Endothelial cell of umbilical vein (primary cell): ENCODE results near the gene STX8. TPM values are rescaled to one million over a fixed set of nuclear protein-coding genes. Genes with fewer than 3 reads are reported as not detected.

Experiments used
- BruUV-seq: library from RNA; stranded (reverse); fragments of 400-500 nt; replicated peaks from 2 replicates; lab custom pipeline; 2021; lab: Mats Ljungman, UMichigan
- CTCF ChIA-PET: fragments of 300-600, 350-600 bp; sonication (Branson Sonifier 250); formaldehyde crosslinking; loops from one replicate; lab custom pipeline; 2021; ENCODE audit warnings: antibody characterized with exemption, inconsistent platforms; lab: Charles Lee
- POLR2A ChIA-PET: fragments of 300-600, 350-600 bp; sonication (Branson Sonifier 250); formaldehyde crosslinking; loops from one replicate; lab custom pipeline; 2021; ENCODE audit warnings: antibody characterized with exemption, inconsistent platforms; lab: Charles Lee
- DNase-seq: peaks from one replicate; pipeline ENCODE4 v3.0.0-alpha.2; 2011; ENCODE audit warnings: low read depth, low spot score
- FAIRE-seq: peaks from 2 replicates; lab custom pipeline; 2011; peaks lifted over from hg19 to GRCh38; lab: Jason Lieb, UNC
- H2AFZ ChIP-seq: 2 replicates; pipeline ENCODE4 v1.6.0; 2012; ENCODE audit warnings: low read depth, low read length, control low read depth, inconsistent platforms
- H3K27ac ChIP-seq: 2 replicates; pipeline ENCODE4 v1.5.1; 2011; ENCODE audit warnings: low read depth, mild to moderate bottlenecking, control low read depth, low read length, moderate library complexity; ENCODE audit not compliant: insufficient read depth
- H3K27me3 ChIP-seq, 2 experiments: 2 replicates each; pipeline versions ENCODE4 v1.6.0 to v1.6.1; 2011; ENCODE audit warnings: low read length in 2 of 2, mixed read lengths in 1 of 2; ENCODE audit not compliant: control insufficient read depth in 2 of 2, insufficient read depth in 2 of 2
- H3K36me3 ChIP-seq, 2 experiments: 2 replicates in 1 of 2; 3 replicates in 1 of 2; pipeline ENCODE4 v1.5.1; 2011; ENCODE audit warnings: low read length in 2 of 2, mild to moderate bottlenecking in 1 of 2, moderate library complexity in 1 of 2; ENCODE audit not compliant: control insufficient read depth in 2 of 2, insufficient read depth in 2 of 2; ENCODE audit errors: extremely low read depth in 1 of 2
- H3K4me1 ChIP-seq: 3 replicates; pipeline ENCODE4 v1.5.1; 2011; ENCODE audit warnings: mild to moderate bottlenecking, low read length; ENCODE audit not compliant: control insufficient read depth, insufficient read depth; ENCODE audit errors: extremely low read depth
- H3K4me2 ChIP-seq: 2 replicates; pipeline ENCODE4 v1.6.1; 2011; ENCODE audit warnings: low read length, control low read depth, mixed read lengths; ENCODE audit not compliant: insufficient read depth
- H3K4me3 ChIP-seq, 3 experiments: fragments of 200-600 bp in 1 of 3; sonication (generic), shearing (Covaris generic) in 1 of 3; replicated peaks in 1 of 3; 2 replicates each; pipeline ENCODE4 v1.5.1; 2011 to 2016; ENCODE audit warnings: control low read depth in 3 of 3, low read length in 3 of 3, mild to moderate bottlenecking in 2 of 3, inconsistent platforms in 1 of 3, low read depth in 1 of 3, moderate library complexity in 1 of 3; ENCODE audit not compliant: insufficient read depth in 1 of 3
- H3K79me2 ChIP-seq: 2 replicates; pipeline ENCODE4 v1.6.0; 2012; ENCODE audit warnings: low read length, inconsistent platforms; ENCODE audit not compliant: control insufficient read depth, insufficient read depth
- H3K9ac ChIP-seq: replicated peaks from 2 replicates; pipeline ENCODE3; 2011; ENCODE audit warnings: low read length, control low read depth; ENCODE audit not compliant: insufficient read depth; ENCODE audit errors: extremely low read depth
- H3K9me1 ChIP-seq: replicated peaks from 3 replicates; pipeline ENCODE4 v1.6.0; 2011; ENCODE audit warnings: mild to moderate bottlenecking, low read length; ENCODE audit not compliant: control insufficient read depth, insufficient read depth; ENCODE audit errors: extremely low read depth
- H3K9me3 ChIP-seq: replicated peaks from 2 replicates; pipeline ENCODE4 v1.5.1; 2012; ENCODE audit warnings: low read length, inconsistent platforms; ENCODE audit not compliant: control insufficient read depth, insufficient read depth
- H4K20me1 ChIP-seq: replicated peaks from 2 replicates; pipeline ENCODE3; 2011; ENCODE audit warnings: mild to moderate bottlenecking, low read length; ENCODE audit not compliant: control insufficient read depth, insufficient read depth; ENCODE audit errors: extremely low read depth
- CTCF ChIP-seq, 2 donors: IDR thresholded peaks; 1 replicate in 1 of 2; 2 replicates in 1 of 2; pipeline ENCODE4 v1.5.1; 2011; ENCODE audit warnings: low read length in 2 of 2, mild to moderate bottlenecking in 2 of 2, moderate library complexity in 2 of 2, control low read depth in 1 of 2, inconsistent platforms in 1 of 2, low read depth in 1 of 2; ENCODE audit not compliant: insufficient read depth in 1 of 2; ENCODE audit errors: extremely low read depth in 1 of 2
- EZH2 ChIP-seq: IDR thresholded peaks from 2 replicates; pipeline ENCODE4 v1.6.1; 2012; ENCODE audit warnings: borderline replicate concordance, low read depth, mild to moderate bottlenecking, moderate library complexity, low read length, inconsistent platforms; ENCODE audit not compliant: severe bottlenecking
- FOS ChIP-seq: IDR thresholded peaks from 2 replicates; pipeline ENCODE4 v1.6.1; 2011; ENCODE audit warnings: mild to moderate bottlenecking, low read length, moderate library complexity, borderline replicate concordance; ENCODE audit not compliant: insufficient read depth
- GATA2 ChIP-seq: IDR thresholded peaks from 2 replicates; pipeline ENCODE4 v1.7.0; 2011; ENCODE audit warnings: low read depth, mild to moderate bottlenecking, moderate library complexity, mixed read lengths, low read length; ENCODE audit not compliant: insufficient read length, insufficient read depth
- JUN ChIP-seq: IDR thresholded peaks from 2 replicates; pipeline ENCODE4 v1.6.1; 2011; ENCODE audit warnings: borderline replicate concordance, low read depth; ENCODE audit not compliant: insufficient read length, insufficient read depth
- MYC ChIP-seq: IDR thresholded peaks from one replicate; pipeline ENCODE4 v1.6.1; 2011; ENCODE audit warnings: mild to moderate bottlenecking, low read depth, low read length
- POLR2A ChIP-seq: IDR thresholded peaks from 2 replicates; pipeline ENCODE4 v1.6.1; 2012; ENCODE audit warnings: low read depth, mild to moderate bottlenecking, control low read depth, low read length
- POLR2AphosphoS5 ChIP-seq: IDR thresholded peaks from 2 replicates; pipeline ENCODE4 v1.6.1; 2012; ENCODE audit warnings: low read depth, mild to moderate bottlenecking, control low read depth, low read length, moderate library complexity; ENCODE audit not compliant: insufficient read depth
- dilution Hi-C: fragments of 300-500 bp; cut with MboI; formaldehyde crosslinking; loops from one replicate; pipeline ENCODE4 v1.15.0; 2019; ENCODE audit warnings: low sequenced_read_pairs; ENCODE audit not compliant: extremely low pct_ligation_motif_present
- intact Hi-C: fragments of 100-400 bp; cut with micrococcal nuclease; formaldehyde crosslinking; loops from one replicate; pipeline ENCODE4 v1.10.0; 2022
- polyA plus RNA-seq, 4 experiments: library from polyadenylated mRNA; depleted of rRNA in 3 of 4; stranded (reverse) in 3 of 4; unstranded in 1 of 4; fragments of >200 nt; gene quantifications; 2 replicates each; pipeline versions ENCODE4 v1.2.1 to v1.2.3, GENCODE V29; 2011 to 2012; ENCODE audit warnings: missing spikeins in 1 of 4
- total RNA-seq: library from RNA; stranded (reverse); gene quantifications from 2 replicates; pipeline ENCODE4 v1.2.3, GENCODE V29; 2021
- TF ChIP-seq, protein P1 (sequence below): IDR thresholded peaks from 2 replicates; pipeline ENCODE4 v1.6.1; 2011; ENCODE audit not compliant: insufficient read depth, insufficient read length

The STX8 gene
- total and polyA plus RNA-seq, 2 donors (not counting 3 experiments of a cell fraction or from before 2014, with no cell fraction given): 25.9 to 67.3 TPM

DNA sequence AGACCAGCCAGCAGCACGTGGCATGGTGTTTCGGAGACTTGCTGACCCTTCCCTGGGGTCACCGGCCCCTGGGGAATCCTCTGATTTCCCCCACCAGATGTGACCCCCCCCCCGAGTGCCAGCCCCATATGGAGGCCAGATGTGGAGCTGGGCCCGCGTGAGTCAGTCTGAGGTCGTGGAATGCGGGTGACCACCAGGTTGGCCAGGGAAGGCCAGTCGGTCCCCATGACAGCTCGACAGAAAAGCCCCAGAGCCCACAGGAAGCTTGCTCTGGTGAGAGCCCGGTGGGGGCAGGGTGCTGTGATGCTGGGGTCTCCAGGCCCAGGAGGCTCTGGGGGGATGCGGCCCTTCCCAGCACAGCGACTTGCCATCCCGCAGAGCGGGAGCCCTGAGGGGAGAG is 345.3 kb downstream of the STX8 start:
- H3K9ac ChIP-seq: no peak overlapping the region
- TF ChIP-seq POLR2AphosphoS5 (no peak), FOS (no peak), POLR2A (no peak), JUN (no peak), CTCF (IDR thresholded peaks at IDR 0.05; ENCODE audit: extremely low read depth in 1 of 2, insufficient read depth in 1 of 2, low read depth in 1 of 2, low read length in 2 of 2) (no peak), EZH2 (no peak), GATA2 (no peak), MYC (no peak)
- TF ChIP-seq, protein P1, sequence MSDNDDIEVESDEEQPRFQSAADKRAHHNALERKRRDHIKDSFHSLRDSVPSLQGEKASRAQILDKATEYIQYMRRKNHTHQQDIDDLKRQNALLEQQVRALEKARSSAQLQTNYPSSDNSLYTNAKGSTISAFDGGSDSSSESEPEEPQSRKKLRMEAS: no peak
- dilution Hi-C loops: no loop called here
- H3K4me2 ChIP-seq: no peak overlapping the region
- H3K9me3 ChIP-seq: no peaks in the 10 kb centered on the region
- ChIA-PET CTCF (interaction anchor here (0.6 kb wide), 1 partner anchor 61 kb away, joined by 3 read pairs; no protein-coding TSS in a partner anchor), POLR2A (no interaction called here)
- H4K20me1 ChIP-seq: no peaks in the 10 kb centered on the region
- no peaks in the 10 kb centered on the region for H3K36me3 ChIP-seq
- no peaks in the 10 kb centered on the region for H3K27me3 ChIP-seq
- no peak overlapping the region for H3K27ac ChIP-seq
- no peak overlapping the region for H2AFZ ChIP-seq
- no TSS peak for BruUV-seq
- intact Hi-C loops: no loop called here
- FAIRE-seq (no peak), DNase-seq (no peak)
- H3K9me1 ChIP-seq: no peaks in the 10 kb centered on the region
- H3K79me2 ChIP-seq: no peaks in the 10 kb centered on the region
- no peak overlapping the region for H3K4me3 ChIP-seq
- H3K4me1 ChIP-seq: no peaks in the 10 kb centered on the region
